OCI-LY3 (cell line): ENCODE measurements around the gene PROB1.
"Not testable (repeated sequence)": the region's sequence is repeated elsewhere in the genome, so short reads cannot be mapped to it uniquely, and the experiment has no call there.

Source experiments
- H2AFZ ChIP-seq: fragments of 200-600, 300-600 bp; shearing (Covaris generic); 2 replicates; pipeline ENCODE4 v1.6.0; 2014; ENCODE audit warnings: antibody characterized with exemption, low read depth, low read length
- H3K27ac ChIP-seq: fragments of 200-600, 300-600 bp; sonication (generic); 2 replicates; pipeline ENCODE4 v1.5.1; 2014; ENCODE audit warnings: mild to moderate bottlenecking, low read length, moderate library complexity, mixed read lengths
- H3K27me3 ChIP-seq: fragments of 200-600, 300-600 bp; sonication (generic); 2 replicates; pipeline ENCODE4 v1.6.1; 2014; ENCODE audit warnings: low read depth, low read length, mixed read lengths
- H3K36me3 ChIP-seq: fragments of 200-600, 300-600 bp; sonication (generic); replicated peaks from 2 replicates; pipeline ENCODE3; 2014; ENCODE audit warnings: low read depth, low read length, mixed read lengths
- H3K4me1 ChIP-seq: fragments of 300-600, 200-600 bp; sonication (generic); 2 replicates; pipeline ENCODE4 v1.6.1; 2014; ENCODE audit warnings: low read length, mixed read lengths
- H3K4me2 ChIP-seq: fragments of 200-600, 300-600 bp; sonication (generic); 2 replicates; pipeline ENCODE4 v1.6.1; 2014; ENCODE audit warnings: low read length, mixed read lengths
- H3K4me3 ChIP-seq: fragments of 300-600, 200-600 bp; sonication (generic); 2 replicates; pipeline ENCODE4 v1.5.1; 2014; ENCODE audit warnings: antibody characterized with exemption, mild to moderate bottlenecking, low read length, moderate library complexity
- H3K79me2 ChIP-seq: fragments of 300-600, 200-600 bp; shearing (Covaris generic); 2 replicates; pipeline ENCODE4 v1.6.1; 2014; ENCODE audit warnings: mild to moderate bottlenecking, low read length, mixed read lengths
- H3K9ac ChIP-seq: fragments of 300-600, 200-600 bp; shearing (Covaris generic); 2 replicates; pipeline ENCODE4 v1.6.0; 2014; ENCODE audit warnings: mild to moderate bottlenecking, low read length, moderate library complexity
- H3K9me3 ChIP-seq: fragments of 200-600, 300-600 bp; shearing (Covaris generic); 2 replicates; pipeline ENCODE4 v1.6.1; 2014; ENCODE audit warnings: low read length, mixed read lengths; ENCODE audit not compliant: insufficient read depth
- H4K20me1 ChIP-seq: fragments of 200-600, 300-600 bp; sonication (generic); 2 replicates; pipeline ENCODE4 v1.6.1; 2016; ENCODE audit warnings: low read length, mixed read lengths; ENCODE audit not compliant: insufficient read depth
- CTCF ChIP-seq: fragments of 200-600, 300-600 bp; sonication (generic); IDR thresholded peaks from 2 replicates; pipeline ENCODE4 v1.5.1; 2014; ENCODE audit warnings: antibody characterized with exemption, low read length, low read depth
- EZH2phosphoT487 ChIP-seq: fragments of 200-600 bp; shearing (Covaris generic); IDR thresholded peaks from 2 replicates; pipeline ENCODE4 v1.6.1; 2018; ENCODE audit warnings: antibody characterized with exemption, mixed run types, low read depth

Gene PROB1

DNA sequence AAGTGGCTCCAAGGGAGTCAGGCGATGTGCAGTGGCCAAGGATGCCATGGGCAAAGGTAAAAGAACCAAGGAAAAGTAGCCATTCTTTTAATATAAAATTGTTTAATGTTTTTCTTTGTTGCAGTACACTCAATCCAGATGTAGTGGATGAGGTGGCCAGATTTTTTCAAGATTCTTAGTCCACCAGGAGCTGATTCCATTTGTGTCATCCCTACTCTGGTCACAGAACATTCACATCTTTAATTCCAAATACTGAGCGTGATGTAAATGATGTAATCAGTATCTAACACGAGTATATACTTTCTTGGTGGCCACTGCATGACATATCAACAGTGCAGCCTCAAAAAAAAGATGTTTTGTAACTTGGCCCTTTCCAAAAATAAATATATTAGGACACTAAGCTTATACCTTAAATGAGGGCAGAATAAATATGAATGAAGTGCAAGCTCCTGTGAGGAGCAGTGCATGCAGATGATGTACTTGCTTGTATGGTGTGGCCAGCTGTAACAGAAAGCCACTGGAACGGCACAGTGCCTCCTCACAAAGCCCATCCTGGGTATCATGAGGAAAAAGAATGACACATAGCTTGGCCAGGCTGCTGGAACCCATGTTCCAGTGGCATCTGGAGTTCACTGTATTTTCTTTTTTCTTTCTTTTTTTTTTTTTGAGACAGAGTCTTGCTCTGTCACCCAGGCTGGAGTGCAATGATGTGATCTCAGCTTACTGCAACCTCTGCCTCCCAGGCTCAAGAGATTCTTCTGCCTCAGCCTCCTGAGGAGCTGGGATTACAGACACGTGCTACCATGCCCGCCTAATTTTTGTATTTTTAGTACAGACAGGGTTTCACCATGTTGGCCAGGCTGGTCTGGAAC lies 15.5 kb upstream of the PROB1 start:
- Histone ChIP-seq H3K4me3 (no peak overlapping the region), H3K79me2 (no peaks in the 10 kb centered on the region), H3K27me3 (no peaks in the 10 kb centered on the region), H3K36me3 (no peaks in the 10 kb centered on the region), H3K4me2 (peak overlapping the region; percentile 58), H3K4me1 (peaks cover 43% of the 10 kb centered on the region), H2AFZ (no peak overlapping the region), H4K20me1 (no peaks in the 10 kb centered on the region), H3K9ac (no peak overlapping the region), H3K27ac (no peak overlapping the region), H3K9me3 (no peaks in the 10 kb centered on the region)
- TF ChIP-seq CTCF (no peak), EZH2phosphoT487 (no peak)

GRCh38 chr5:139409116-139409515 lies 14.2 kb upstream of the PROB1 start:
- H3K27me3 ChIP-seq, H4K20me1 ChIP-seq, H3K9me3 ChIP-seq, H3K4me3 ChIP-seq, H2AFZ ChIP-seq, H3K79me2 ChIP-seq, H3K9ac ChIP-seq, H3K36me3 ChIP-seq: not testable (repeated sequence)
- H3K27ac ChIP-seq: peak overlapping the region; percentile 2; the same call in 1 of the 2 replicates
- H3K4me2 ChIP-seq: peak overlapping the region; percentile 58
- peaks cover 50% of the 10 kb centered on the region for H3K4me1 ChIP-seq

DNA sequence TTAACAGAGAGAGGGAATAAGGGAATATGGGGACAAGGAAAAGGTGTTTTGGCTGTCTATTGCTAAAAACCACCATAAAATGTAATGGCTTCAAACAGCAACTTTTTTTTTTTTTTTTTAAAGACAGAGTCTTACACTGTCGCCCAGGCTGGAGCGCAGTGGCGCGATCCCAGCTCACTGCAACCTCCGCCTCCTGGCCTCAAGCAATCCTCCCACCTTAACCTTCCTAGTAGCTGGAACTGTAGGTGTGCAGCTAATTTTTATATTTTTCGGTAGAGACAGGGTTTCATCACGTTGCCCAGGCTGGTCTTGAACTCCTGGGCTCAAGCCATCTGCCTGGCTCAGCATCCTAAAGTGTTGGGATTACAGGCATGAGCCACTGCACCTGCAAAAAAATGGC lies 13.3 kb upstream of the PROB1 start:
- Histone ChIP-seq H3K4me3 (peak overlapping the region; percentile 25; the same call in 1 of the 2 replicates), H2AFZ (peak overlapping the region; percentile 17; the same call in 1 of the 2 replicates), H3K79me2 (no peaks in the 10 kb centered on the region), H3K4me1 (peaks cover 52% of the 10 kb centered on the region), H3K36me3 (no peaks in the 10 kb centered on the region), H4K20me1 (no peaks in the 10 kb centered on the region), H3K27me3 (no peaks in the 10 kb centered on the region), H3K9me3 (no peaks in the 10 kb centered on the region), H3K9ac (peak overlapping the region; percentile 49; the same call in 1 of the 2 replicates), H3K27ac (peak overlapping the region; percentile 93), H3K4me2 (peak overlapping the region; percentile 69)
- TF ChIP-seq EZH2phosphoT487: no peak
- no peak for TF ChIP-seq CTCF

DNA sequence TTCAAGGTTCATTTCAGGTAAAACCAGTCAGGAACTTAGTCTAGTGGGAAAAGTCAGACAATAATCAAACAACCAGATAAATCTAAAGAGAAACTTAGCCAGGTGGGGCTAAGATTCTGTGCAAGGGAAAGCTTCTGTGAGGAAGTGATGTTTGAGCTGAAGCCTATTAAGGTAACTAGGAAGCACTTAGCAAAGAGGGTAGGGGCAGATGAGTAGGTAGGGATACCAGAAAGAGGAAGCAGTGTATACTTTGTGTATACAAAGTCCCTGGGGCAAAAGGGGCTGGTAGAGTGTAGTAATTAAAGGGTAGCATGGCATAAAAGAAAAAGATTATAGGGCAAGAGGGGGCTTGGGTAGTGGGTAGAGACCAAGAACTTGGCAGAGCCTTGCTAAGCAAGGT lies 12.6 kb upstream of the PROB1 start:
- peak overlapping the region; percentile 30; the same call in 1 of the 2 replicates for H3K4me3 ChIP-seq
- peaks cover 59% of the 10 kb centered on the region for H3K4me1 ChIP-seq
- no peaks in the 10 kb centered on the region for H3K36me3 ChIP-seq
- peak overlapping the region; percentile 69 for H3K4me2 ChIP-seq
- no peaks in the 10 kb centered on the region for H3K27me3 ChIP-seq
- H3K79me2 ChIP-seq: no peaks in the 10 kb centered on the region
- peak overlapping the region; percentile 17; the same call in 1 of the 2 replicates for H2AFZ ChIP-seq
- peak overlapping the region; percentile 93 for H3K27ac ChIP-seq
- H4K20me1 ChIP-seq: no peaks in the 10 kb centered on the region
- TF ChIP-seq CTCF (no peak), EZH2phosphoT487 (no peak)
- H3K9ac ChIP-seq: peak overlapping the region; percentile 53
- H3K9me3 ChIP-seq: no peaks in the 10 kb centered on the region
